GM12878 (cell line): ENCODE measurements around the gene BTBD19.

Experiments
- HDAC6 ChIP-seq: fragments of 200-600 bp; sonication (generic); IDR thresholded peaks from one replicate; pipeline ENCODE4 v1.8.0; 2017; ENCODE audit warnings: antibody characterized with exemption; ENCODE audit not compliant: unreplicated experiment
- POLR2A ChIP-seq: IDR thresholded peaks from 2 replicates; pipeline ENCODE4 v1.6.1; 2011; ENCODE audit warnings: low read depth, mild to moderate bottlenecking, low read length

- TF ChIP-seq POLR2A = no peak
- no peak for TF ChIP-seq HDAC6
Measured at GRCh38 chr1:44817771-44818495, 9.6 kb downstream of the BTBD19 start.
